COLO668 (cell line): ENCODE results near the gene ZSCAN5A.
"Not testable (repeated sequence)": the region's sequence is repeated elsewhere in the genome, so short reads cannot be mapped to it uniquely, and the experiment has no call there.

Experiments
- DNase-seq: peaks from one replicate; lab custom pipeline; 2025; ENCODE audit not compliant: unreplicated experiment; lab: John Stamatoyannopoulos, UW

Gene ZSCAN5A

DNA sequence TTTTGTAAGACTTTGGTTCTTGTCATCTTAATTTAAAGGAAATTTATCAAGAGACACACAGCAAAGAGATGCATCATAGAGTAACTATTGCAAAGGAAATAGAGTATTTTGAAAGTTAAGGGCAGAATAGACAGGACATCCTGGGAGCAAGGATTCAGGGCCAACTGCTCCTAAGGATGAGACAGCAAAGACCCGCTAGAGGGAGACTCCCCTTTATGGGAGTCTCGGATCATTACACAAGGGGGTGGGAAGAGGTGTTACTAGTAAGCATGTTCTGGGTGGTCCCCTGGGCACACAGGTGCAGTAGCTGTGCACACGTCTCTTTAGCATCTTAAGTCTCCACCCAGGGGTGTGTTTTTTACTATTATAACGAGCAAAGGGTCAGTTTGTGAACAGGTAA, 102.9 kb downstream of the ZSCAN5A start:
- DNase-seq = no peak

DNA sequence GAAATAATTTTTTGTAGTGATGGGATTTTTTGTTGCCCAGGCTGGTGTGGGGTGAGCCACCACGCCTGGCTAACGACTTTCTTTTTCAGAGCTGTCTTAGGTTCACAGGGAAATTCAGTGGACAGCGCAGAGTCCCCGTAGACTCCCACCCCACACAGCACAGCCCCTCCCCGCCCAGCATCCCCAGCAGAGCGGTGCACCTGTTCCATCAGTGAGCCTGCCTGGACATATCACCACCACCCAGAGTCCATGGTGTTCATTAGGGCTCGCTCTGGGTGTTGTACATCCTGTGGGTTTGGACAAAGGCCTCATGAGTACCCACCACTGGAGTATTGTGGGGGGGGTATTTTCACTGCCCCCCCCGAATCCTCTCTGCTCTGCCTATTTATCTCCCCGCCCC, 104.6 kb downstream of the ZSCAN5A start:
- DNase-seq = not testable (repeated sequence)

DNA sequence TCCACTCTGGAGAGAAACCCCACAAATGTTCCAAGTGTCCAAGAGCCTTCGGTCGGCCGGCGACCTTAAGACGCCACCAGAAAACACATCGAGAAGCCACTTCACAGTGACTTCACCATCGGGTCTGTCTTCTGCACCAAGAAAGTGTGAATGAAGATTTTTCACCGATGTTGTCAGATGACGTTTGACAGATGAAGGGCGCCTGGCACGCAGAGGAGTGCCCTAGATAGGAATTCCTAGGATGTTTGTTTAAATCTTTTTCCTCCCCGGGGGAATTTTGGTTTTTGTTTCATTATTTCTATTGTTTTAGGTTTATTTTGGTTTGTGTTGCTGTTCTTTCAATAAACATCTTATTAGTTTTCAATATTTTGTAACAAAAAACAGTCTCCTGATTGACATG, 105.5 kb downstream of the ZSCAN5A start:
- DNase-seq = no peak

DNA sequence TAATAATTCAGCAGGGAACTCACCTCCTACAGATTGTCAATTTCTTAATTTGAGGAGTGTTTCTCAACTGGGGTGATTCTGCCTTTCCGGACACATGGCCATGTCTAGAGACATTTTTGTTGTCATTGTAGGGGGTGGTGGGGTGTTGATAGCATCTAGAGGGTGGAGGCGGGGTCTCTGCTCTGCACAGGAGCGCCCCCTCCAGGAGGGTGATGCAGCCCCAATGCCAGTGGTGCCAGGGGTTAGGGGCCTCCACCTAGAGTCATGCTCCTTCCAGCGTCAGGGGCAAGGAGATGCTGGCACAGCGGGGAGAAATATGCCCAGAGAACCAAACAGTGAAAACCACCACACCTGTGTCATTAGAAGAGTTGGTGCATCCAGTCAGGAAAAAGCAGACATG, 107.1 kb downstream of the ZSCAN5A start:
- DNase-seq = not testable (repeated sequence)

DNA sequence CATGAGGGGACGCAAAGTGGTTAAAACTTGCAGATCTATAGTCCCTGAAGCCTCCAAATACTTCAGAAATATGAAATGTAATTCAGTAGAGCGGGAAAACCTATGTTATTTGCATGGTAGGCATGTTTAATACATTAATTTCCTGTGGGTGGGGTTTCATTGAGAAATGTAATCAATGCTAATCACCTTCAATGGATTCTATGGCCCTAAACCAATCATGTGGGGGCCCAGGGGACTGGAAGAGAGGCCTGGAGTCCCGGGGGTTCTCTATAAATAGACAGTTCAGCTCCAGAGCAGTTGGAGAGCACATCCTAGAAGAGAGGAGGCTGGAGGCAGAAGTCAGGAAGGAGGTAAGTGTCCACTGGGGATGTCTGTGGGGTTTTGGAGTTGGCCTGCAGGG, 112.7 kb downstream of the ZSCAN5A start, which contains the start of gene ZSCAN5C:
ZSCAN5C (plus strand) TSS at position 301 of the 400 bp plus-strand sequence. CDS start 3,641 bp downstream, outside the sequence.
- DNase-seq = no peak

DNA sequence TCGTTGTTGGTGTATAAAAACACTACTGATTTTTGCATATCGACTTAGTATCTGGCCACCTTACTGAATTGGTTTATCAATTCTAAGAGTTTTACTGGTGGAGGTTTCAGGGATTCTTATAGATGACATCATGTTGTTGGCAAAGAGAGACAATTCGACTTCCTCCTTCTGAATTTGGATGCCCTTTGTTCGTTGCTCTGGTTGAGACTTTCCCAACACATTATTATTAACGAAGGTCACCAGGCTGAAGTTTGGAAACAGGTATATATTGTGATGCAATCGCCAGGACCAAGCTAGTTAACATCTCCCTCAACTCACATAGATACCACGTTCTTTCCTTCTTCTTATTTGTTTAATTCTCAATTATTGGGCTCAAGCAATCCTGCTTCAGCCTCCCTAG, 115.0 kb downstream of the ZSCAN5A start:
- DNase-seq = no peak

DNA sequence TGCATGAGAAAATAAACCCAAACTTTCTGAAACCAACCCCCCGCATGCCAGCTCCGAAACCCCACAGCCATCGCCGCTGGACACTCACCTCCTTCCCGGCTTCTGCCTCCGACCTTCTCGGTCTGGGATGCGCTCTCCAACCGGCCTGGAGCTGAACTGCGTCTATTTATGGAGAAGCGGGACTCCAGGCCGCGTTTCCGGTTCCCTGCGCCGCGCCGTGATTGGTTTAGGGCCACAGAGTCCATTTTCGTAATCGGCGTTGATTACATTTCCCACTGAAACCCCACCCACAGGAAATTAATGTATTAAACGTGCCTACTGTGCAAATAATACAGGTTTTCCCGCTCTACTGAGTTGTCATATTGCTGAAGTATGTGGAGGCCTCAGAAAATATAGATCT, 117.0 kb downstream of the ZSCAN5A start, which contains the start of gene ZSCAN5B:
ZSCAN5B (minus strand) TSS at position 138 of the 400 bp plus-strand sequence. CDS start 4,731 bp downstream, outside the sequence.
- DNase-seq = not testable (repeated sequence)

DNA sequence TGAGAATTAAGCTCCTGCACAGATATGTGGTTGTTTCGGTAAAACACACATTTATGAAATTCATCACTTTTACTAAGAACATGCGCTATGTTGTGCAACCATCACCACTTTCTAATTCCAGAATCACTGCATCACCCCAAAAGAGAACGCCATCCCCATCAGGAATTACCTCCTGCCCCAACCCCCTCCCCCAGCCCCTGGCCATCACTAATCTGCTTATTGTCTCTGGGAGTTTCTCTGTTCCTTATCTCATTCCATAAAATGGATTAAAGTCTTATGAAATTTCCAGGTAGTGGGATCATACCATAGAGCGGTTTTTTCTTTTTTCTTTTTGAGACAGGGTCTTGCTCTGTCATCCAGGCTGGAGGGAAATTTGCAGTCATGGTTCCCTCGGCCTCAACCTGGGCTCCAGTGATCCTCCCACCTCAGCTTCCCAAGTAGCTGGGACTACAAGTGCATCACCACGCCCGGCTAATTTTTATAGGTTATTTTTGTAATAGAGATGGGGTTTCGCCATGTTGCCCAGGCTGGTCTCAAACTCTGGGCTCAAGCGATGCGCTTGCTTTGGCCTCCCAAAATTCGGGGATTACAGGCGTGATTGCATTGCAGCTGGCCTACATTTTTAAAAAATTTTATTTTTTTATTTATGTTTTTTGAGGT, 120.5 kb downstream of the ZSCAN5A start:
- no peak for DNase-seq

DNA sequence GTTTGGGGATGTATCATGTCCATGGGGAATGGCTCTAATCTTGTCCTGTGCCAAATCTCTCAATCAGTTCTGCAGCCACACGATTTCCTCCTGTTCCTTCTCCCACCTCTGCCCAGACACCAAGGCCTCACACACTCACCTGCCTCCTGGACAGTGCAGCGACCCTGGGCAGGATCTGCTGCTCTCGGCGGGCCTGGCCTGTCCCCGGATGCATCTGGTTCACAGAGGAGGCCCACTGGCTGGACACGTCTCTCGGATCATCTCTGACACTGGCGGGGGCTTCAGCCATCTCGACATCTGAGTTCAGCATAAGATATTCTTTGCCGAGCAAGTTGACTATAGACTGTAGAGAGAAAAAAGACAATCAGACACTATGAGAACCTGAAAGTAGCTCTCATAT, 122.9 kb downstream of the ZSCAN5A start:
- DNase-seq = no peak

DNA sequence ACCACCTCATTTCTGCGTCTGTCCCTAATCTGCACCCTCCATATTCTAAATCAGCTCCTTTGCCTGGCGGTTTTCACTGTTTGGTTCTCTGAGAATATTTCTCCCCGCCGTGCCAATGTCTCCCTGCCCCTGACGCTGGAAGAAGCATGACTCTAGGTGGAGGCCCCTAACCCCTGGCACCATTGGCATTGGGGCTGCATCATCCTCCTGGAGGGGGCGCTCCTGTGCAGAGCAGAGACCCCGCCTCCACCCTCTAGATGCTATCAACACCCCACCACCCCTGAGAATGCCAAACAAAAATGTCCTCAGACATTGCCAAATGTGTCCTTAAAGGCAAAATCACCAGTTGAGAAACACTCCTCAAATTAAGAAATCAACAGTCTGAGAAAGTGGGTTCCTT, 123.5 kb downstream of the ZSCAN5A start:
- DNase-seq = no peak

DNA sequence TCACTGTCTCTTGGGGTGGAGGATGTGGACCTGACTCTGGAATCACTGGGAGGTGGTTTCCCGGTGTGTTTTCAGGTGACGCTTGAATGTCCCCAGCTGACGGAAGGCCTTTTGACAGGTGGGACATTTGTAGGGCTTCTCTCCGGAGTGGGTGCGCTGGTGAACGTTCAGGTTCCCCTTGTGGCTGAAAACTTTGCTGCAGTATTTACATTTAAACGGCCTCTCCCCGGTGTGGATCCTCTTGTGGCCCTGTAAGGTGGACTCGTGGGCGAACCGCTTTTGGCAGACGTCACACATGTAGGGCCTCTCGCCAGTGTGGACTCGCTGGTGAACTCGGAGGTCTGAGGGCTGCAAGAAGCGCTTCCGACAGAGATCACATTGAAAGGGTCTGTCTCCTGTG, 124.9 kb downstream of the ZSCAN5A start:
- peak; percentile 9 for DNase-seq

DNA sequence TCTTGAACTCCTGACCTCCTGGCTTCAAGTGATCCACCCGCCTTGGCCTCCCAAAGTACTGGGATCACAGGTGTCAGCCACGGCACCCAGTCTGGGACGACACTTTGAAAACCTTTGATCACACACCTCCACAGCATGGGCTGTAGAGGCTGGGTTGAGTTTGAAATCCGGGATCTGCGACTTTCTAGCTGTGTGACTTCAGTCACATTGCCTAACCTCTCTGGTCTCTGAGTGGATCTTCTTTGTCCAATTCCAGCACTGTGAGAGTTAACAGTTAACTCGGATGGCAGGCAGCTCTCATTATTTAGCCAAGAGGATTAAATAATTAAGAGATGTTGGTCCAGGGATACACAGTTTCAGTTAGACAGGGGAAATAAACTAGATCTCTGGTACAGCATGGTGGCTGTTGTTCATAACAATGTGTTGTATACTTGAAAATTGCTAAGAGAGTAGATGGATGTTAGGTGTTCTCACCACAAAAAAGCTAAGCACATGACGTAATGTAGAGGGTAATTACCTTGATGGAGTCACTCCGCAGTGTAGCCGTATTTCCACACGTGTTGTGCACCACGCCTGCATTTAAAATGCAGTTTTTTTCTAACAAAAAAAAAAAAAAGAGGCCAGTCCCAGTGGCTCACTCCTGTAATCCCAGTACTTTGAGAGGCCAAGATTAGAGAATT, 136.9 kb downstream of the ZSCAN5A start:
- no peak for DNase-seq

DNA sequence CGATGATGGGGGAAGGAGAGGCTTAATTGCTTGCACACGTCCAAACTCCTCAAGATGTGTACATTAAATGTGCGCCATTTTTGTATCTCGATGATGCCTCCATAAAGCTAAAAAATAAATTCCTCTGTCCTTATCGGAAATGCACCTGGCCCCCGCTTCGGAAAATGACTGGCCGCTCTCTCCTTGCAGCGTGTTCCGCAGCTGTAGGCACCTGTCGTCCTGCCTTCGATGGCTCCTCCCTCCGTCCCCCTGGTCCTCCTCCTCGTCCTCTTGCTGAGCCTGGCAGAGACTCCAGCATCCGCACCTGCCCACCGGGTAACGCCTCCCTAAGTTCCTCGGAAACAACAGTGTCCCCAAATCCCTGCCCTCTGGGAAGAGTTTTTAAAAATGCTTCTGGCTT, 137.8 kb downstream of the ZSCAN5A start:
- DNase-seq = peak; percentile 22

DNA sequence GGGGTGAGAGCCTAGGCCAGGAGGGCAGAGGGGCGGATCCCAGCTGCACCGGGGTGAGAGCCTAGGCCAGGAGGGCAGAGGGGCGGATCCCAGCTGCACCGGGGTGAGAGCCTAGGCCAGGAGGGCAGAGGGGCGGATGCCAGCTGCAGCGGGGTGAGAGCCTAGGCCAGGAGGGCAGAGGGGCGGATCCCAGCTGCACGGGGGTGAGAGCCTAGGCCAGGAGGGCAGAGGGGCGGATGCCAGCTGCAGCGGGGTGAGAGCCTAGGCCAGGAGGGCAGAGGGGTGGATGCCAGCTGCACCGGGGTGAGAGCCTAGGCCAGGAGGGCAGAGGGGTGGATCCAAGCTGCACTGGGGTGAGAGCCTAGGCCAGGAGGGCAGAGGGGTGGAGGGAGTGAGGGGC, 138.3 kb downstream of the ZSCAN5A start:
- DNase-seq = not testable (repeated sequence)

DNA sequence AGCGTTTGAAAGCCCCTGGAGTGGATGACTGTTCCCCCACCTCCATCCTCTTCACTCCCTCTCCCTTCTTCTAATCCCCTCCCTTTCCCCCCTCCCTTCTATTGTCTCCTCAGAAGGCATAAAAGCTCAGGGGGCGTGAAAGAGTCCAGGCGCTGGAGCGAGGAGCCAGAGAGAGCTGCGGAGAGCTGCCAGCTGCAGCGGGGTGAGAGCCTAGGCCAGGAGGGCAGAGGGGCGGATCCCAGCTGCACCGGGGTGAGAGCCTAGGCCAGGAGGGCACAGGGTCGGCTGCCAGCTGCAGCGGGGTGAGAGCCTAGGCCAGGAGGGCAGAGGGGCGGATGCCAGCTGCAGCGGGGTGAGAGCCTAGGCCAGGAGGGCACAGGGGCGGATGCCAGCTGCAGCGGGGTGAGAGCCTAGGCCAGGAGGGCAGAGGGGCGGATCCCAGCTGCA, 138.8 kb downstream of the ZSCAN5A start, which contains the start of gene GALP:
GALP (plus strand) TSS at position 148 of the 447 bp plus-strand sequence. CDS start 1,101 bp downstream, outside the sequence.
- DNase-seq = not testable (repeated sequence)

DNA sequence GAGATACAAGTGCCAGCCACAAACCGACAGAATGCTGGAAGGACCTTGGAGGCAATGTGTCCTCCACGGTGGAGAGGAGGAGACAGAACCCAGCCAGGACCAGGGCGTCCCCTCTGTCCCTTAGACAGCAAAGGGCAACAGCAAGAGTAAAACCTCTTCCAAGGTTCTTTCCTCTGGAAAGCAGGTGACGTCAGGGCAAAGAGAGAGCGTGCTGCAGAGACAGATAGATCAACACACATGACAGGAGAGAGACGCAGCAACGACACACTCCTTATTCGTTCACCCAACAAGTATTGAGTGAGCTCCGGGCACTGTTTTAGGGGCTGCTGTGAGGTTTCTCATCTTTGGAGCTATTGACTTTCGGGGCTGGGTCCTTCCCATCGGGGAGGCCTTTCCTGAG, 140.1 kb downstream of the ZSCAN5A start:
- DNase-seq = no peak

DNA sequence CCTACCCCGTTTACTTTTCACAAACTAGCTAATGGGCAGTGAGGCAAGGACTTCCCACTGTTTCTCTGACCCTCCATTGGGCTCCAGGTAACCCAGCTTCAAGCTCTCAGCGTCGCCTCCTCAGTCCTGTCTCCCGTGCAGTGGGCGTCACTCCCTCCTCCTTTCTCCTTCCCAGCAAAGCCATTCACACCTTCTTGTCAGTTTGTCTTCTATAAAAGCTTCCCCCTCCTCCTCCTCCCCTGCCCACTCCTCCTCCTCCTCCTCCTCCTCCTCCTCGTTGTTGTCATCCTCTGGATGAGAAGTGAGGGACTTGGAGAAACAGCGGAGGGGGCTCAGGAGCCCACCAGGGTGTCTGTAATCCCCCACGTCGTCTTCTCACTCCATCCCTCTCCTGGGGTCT, 140.6 kb downstream of the ZSCAN5A start:
- no peak for DNase-seq
